ENCODE measurements around the gene GXYLT1.
"Not testable (repeated sequence)": the region's sequence is repeated elsewhere in the genome, so short reads cannot be mapped to it uniquely, and the experiment has no call there.

The GXYLT1 gene

GRCh38 chr12:42129595-42130204, 15.0 kb downstream of the GXYLT1 start:
- H3K36me3 ChIP-seq (ENCODE audit: insufficient read depth, low read length): no peaks in the 10 kb centered on the region
- no peak overlapping the region for H3K9ac ChIP-seq (ENCODE audit: low read depth, low read length)
- peaks cover 11% of the 10 kb centered on the region for H3K4me1 ChIP-seq (ENCODE audit: insufficient read depth, low read length)
- no peaks in the 10 kb centered on the region for H3K9me3 ChIP-seq (ENCODE audit: control insufficient read depth, insufficient read depth, low read length)

GRCh38 chr12:42128888-42129287, 15.8 kb downstream of the GXYLT1 start:
- peaks cover 11% of the 10 kb centered on the region for H3K4me1 ChIP-seq (ENCODE audit: insufficient read depth, low read length)
- no peaks in the 10 kb centered on the region for H3K36me3 ChIP-seq (ENCODE audit: insufficient read depth, low read length)
- H3K9ac ChIP-seq (ENCODE audit: low read depth, low read length): no peak overlapping the region

DNA sequence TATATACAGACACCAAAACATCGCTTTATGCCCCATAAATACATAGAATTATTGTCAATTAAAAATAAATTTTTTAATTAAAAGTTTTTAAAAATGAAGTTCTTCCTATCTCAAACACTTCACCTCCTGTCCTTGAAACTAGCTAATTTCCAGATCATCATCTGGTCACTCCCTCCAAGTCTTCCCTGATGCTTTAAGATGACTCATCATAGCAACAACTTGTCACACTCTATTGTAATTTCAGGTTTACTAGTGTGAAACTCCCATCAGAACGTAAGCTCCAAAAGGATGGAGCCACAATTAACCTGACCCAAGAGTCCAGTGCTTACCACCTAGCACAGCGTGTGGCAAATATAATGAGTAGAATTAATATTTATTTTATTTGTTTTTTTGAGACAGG, 16.3 kb downstream of the GXYLT1 start:
- H3K4me1 ChIP-seq (ENCODE audit: insufficient read depth, low read length): peaks cover 11% of the 10 kb centered on the region
- H3K9me3 ChIP-seq (ENCODE audit: control insufficient read depth, insufficient read depth, low read length): no peaks in the 10 kb centered on the region
- H3K36me3 ChIP-seq (ENCODE audit: insufficient read depth, low read length): no peaks in the 10 kb centered on the region
- no peak overlapping the region for H3K9ac ChIP-seq (ENCODE audit: low read depth, low read length)

More at GRCh38 chr12:42128888-42129287, 15.8 kb downstream of the GXYLT1 start:
- H3K9me3 ChIP-seq (ENCODE audit: control insufficient read depth, insufficient read depth, low read length): no peaks in the 10 kb centered on the region

- H3K4me1 ChIP-seq (ENCODE audit: insufficient read depth, low read length): peaks cover 11% of the 10 kb centered on the region
- no peaks in the 10 kb centered on the region for H3K9me3 ChIP-seq (ENCODE audit: control insufficient read depth, insufficient read depth, low read length)
- H3K36me3 ChIP-seq (ENCODE audit: insufficient read depth, low read length): no peaks in the 10 kb centered on the region
- no peak overlapping the region for H3K9ac ChIP-seq (ENCODE audit: low read depth, low read length)
These were observed 17.7 kb downstream of the GXYLT1 start for GRCh38 chr12:42126963-42127362.

DNA sequence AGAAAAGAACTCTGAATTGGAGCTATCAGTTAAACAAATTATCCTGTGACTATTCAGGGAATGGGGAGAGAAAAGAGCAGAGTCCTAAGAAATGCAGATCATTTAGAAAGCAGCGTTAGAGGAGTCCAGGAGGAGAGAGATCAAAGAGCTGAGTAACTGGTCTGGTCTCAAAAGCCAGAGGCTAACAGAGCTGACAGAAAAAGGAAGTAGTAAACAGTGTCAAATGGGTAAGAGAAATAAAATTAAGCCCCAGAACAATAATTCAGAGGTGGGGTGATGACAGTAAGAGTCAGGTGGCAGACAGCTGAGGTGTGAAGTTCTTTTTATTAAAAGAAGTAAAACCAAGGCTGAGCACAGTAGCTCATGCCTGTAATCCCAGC, 19.3 kb downstream of the GXYLT1 start:
- no peak overlapping the region for H3K9ac ChIP-seq (ENCODE audit: low read depth, low read length)

GRCh38 chr12:42124764-42125387, 19.8 kb downstream of the GXYLT1 start:
- no peaks in the 10 kb centered on the region for H3K36me3 ChIP-seq (ENCODE audit: insufficient read depth, low read length)
- H3K9ac ChIP-seq (ENCODE audit: low read depth, low read length): no peak overlapping the region
- no peaks in the 10 kb centered on the region for H3K9me3 ChIP-seq (ENCODE audit: control insufficient read depth, insufficient read depth, low read length)
- H3K4me1 ChIP-seq (ENCODE audit: insufficient read depth, low read length): peaks cover 11% of the 10 kb centered on the region

More for the DNA sequence above, 19.3 kb downstream of the GXYLT1 start:
- peaks cover 11% of the 10 kb centered on the region for H3K4me1 ChIP-seq (ENCODE audit: insufficient read depth, low read length)
- no peaks in the 10 kb centered on the region for H3K9me3 ChIP-seq (ENCODE audit: control insufficient read depth, insufficient read depth, low read length)
- no peaks in the 10 kb centered on the region for H3K36me3 ChIP-seq (ENCODE audit: insufficient read depth, low read length)

DNA sequence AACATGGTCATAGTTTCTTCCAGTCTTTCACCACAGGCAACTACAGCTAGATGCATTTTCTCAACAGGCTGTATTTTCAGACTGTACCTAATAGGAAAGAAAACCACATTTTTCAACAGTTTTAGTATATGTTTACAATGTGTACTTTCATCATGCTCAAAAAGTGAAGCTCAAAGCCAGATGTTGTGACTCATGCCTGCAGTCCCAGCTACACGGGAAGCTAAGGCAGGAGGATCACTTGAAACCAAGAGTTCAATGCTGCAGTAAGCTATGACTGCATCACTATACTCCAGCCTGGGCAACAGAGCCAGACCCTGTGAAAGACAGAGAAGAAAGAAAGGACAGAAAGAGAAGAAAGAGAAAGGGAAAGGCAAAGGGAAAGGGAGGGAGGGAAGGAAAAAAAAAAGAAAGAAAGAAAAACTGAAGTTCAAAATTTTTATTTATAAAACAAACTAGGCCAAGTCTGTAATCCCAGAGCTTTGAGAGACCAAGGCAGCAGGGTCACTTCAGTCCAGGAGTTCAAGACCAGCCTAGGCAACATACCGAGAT, 25.5 kb downstream of the GXYLT1 start:
- Histone ChIP-seq H3K9ac (ENCODE audit: low read depth, low read length) (no peak overlapping the region), H3K9me3 (ENCODE audit: control insufficient read depth, insufficient read depth, low read length) (no peaks in the 10 kb centered on the region), H3K36me3 (ENCODE audit: insufficient read depth, low read length) (no peaks in the 10 kb centered on the region; the same call in 1 of the 2 replicates), H3K4me1 (ENCODE audit: insufficient read depth, low read length) (no peaks in the 10 kb centered on the region)

GRCh38 chr12:42118136-42118879, 26.4 kb downstream of the GXYLT1 start:
- no peak overlapping the region for H3K9ac ChIP-seq (ENCODE audit: low read depth, low read length)
- no peaks in the 10 kb centered on the region for H3K4me1 ChIP-seq (ENCODE audit: insufficient read depth, low read length)
- no peaks in the 10 kb centered on the region; the same call in 1 of the 2 replicates for H3K36me3 ChIP-seq (ENCODE audit: insufficient read depth, low read length)
- H3K9me3 ChIP-seq (ENCODE audit: control insufficient read depth, insufficient read depth, low read length): no peaks in the 10 kb centered on the region

DNA sequence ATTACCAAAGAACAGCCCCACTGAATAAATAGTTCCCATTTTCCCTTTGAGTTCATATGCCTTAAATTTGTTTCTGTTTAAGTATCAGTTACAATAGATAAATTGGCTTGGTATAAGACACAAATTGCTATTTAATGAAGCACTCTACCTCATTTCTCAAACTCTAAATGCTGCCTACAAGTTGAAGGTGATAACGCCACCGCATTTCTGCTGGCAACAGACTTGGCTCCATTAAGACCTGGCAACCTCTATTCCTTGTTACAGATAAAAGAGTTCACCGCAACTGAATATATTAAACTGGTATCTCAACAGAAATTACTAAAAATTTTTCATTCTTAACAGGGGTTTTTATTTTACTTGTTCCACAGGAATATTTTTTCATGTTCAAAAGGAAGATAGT, 35.6 kb downstream of the GXYLT1 start:
- no peak overlapping the region for H3K9ac ChIP-seq (ENCODE audit: low read depth, low read length)
- H3K4me1 ChIP-seq (ENCODE audit: insufficient read depth, low read length): no peaks in the 10 kb centered on the region
- H3K9me3 ChIP-seq (ENCODE audit: control insufficient read depth, insufficient read depth, low read length): no peaks in the 10 kb centered on the region
- no peaks in the 10 kb centered on the region for H3K36me3 ChIP-seq (ENCODE audit: insufficient read depth, low read length)

DNA sequence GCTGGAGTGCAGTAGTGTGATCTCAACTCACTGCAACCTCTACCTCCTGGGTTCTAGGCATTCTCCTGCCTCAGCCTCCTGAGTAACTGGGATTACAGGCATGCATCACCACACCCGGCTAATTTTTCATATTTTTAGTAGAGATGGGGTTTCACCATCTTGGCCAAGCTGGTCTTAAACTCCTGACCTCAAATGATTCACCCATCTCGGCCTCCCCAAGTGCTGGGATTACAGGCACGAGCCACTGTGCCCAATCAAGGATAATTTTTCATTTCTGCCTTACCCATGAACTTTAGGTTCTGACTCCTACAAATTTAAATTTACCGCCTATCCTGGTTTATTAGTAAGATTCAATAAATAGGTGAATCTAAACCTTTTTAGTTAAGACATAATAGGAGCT, 37.9 kb downstream of the GXYLT1 start:
- not testable (repeated sequence) for H3K9ac ChIP-seq (ENCODE audit: low read depth, low read length); H3K4me1 ChIP-seq (ENCODE audit: insufficient read depth, low read length); H3K36me3 ChIP-seq (ENCODE audit: insufficient read depth, low read length); H3K9me3 ChIP-seq (ENCODE audit: control insufficient read depth, insufficient read depth, low read length)

DNA sequence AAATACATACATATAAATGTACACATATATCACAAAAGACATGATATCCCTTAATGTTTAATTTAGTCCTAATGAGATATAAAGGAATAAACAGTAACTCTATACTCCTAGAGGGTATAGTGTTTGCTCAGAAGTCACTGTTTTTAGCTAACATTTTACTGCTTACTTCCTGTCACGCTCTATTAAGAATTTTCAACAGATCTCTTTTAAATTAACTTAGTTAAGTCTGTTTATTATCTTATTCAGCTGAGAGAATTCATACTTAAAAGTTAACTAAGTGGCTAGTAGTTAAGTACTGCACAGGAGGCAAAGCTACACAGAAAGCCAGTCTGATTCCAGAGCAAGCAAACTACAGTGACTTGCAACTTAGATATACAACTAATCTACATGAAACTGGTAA, 39.9 kb downstream of the GXYLT1 start:
- H3K36me3 ChIP-seq (ENCODE audit: insufficient read depth, low read length): no peaks in the 10 kb centered on the region
- H3K9ac ChIP-seq (ENCODE audit: low read depth, low read length): no peak overlapping the region
- H3K9me3 ChIP-seq (ENCODE audit: control insufficient read depth, insufficient read depth, low read length): no peaks in the 10 kb centered on the region
- no peaks in the 10 kb centered on the region for H3K4me1 ChIP-seq (ENCODE audit: insufficient read depth, low read length)

DNA sequence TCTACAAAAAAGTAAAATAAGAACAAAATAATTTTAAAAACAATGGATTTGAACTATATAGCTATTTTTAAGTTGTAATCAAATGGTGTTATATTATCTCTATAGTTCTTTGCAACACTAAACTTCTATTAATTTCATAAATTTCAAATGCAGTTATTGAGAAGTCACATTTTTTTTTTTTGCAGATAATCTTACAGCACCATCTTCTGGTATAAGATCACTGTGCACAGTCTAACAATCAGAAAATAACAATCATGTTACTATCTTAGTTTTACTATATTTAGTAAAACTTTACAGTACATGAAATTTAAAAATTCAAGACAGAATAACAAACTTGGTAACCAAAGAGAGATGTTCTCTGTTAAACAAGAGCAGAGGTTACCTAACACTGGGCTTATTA, 40.6 kb downstream of the GXYLT1 start:
- no peaks in the 10 kb centered on the region for H3K9me3 ChIP-seq (ENCODE audit: control insufficient read depth, insufficient read depth, low read length)
- no peaks in the 10 kb centered on the region for H3K4me1 ChIP-seq (ENCODE audit: insufficient read depth, low read length)
- no peak overlapping the region for H3K9ac ChIP-seq (ENCODE audit: low read depth, low read length)
- no peaks in the 10 kb centered on the region for H3K36me3 ChIP-seq (ENCODE audit: insufficient read depth, low read length)

DNA sequence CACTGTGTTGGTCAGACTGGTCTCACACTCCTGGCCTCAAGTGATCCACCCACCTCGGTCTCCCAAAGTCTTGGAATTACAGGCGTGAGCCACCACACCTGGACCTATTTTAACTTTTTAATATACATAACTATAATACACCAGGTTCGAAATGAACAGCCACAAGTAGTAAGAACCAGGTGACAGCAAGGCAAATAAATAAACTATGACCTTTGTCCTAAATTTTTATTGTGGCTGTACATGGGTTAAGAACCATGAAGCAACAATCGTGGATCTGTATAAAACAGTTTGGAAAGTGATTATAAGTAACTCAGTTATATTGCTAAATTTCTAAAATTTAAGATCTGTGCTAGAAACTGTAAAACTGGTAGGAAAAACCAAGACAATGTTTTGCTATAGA, 41.5 kb downstream of the GXYLT1 start:
- no peaks in the 10 kb centered on the region for H3K9me3 ChIP-seq (ENCODE audit: control insufficient read depth, insufficient read depth, low read length)
- no peaks in the 10 kb centered on the region for H3K4me1 ChIP-seq (ENCODE audit: insufficient read depth, low read length)
- H3K9ac ChIP-seq (ENCODE audit: low read depth, low read length): no peak overlapping the region
- H3K36me3 ChIP-seq (ENCODE audit: insufficient read depth, low read length): no peaks in the 10 kb centered on the region

- Histone ChIP-seq H3K36me3 (ENCODE audit: insufficient read depth, low read length) (no peaks in the 10 kb centered on the region), H3K4me1 (ENCODE audit: insufficient read depth, low read length) (no peaks in the 10 kb centered on the region), H3K9ac (ENCODE audit: low read depth, low read length) (no peak overlapping the region), H3K9me3 (ENCODE audit: control insufficient read depth, insufficient read depth, low read length) (no peaks in the 10 kb centered on the region)
These were observed 42.0 kb downstream of the GXYLT1 start for GRCh38 chr12:42102720-42103119.

GRCh38 chr12:42099433-42099832, 45.2 kb downstream of the GXYLT1 start:
- Histone ChIP-seq H3K9me3 (ENCODE audit: control insufficient read depth, insufficient read depth, low read length) (no peaks in the 10 kb centered on the region), H3K9ac (ENCODE audit: low read depth, low read length) (no peak overlapping the region), H3K4me1 (ENCODE audit: insufficient read depth, low read length) (no peaks in the 10 kb centered on the region), H3K36me3 (ENCODE audit: insufficient read depth, low read length) (no peaks in the 10 kb centered on the region)
